Vagina (tissue), 2 donors: ENCODE measurements around the gene GABRA5. TPM values are rescaled to one million over a fixed set of nuclear protein-coding genes. Genes with fewer than 3 reads are reported as not detected.

Experiments used
- DNase-seq, 2 donors: peaks; one replicate each; pipeline ENCODE4 v3.0.0-alpha.2; 2017; ENCODE audit errors: extremely low spot score in 2 of 2
- H3K27ac ChIP-seq: fragments of 200-600 bp; sonication (generic); one replicate; pipeline ENCODE4 v1.5.1; 2019
- H3K27me3 ChIP-seq: fragments of 200-600 bp; sonication (generic); one replicate; pipeline ENCODE4 v1.5.1; 2019
- H3K36me3 ChIP-seq, 2 donors: fragments of 200-600 bp; sonication (generic); one replicate each; pipeline ENCODE4 v1.5.1; 2017 to 2019
- H3K4me1 ChIP-seq: fragments of 200-600 bp; sonication (generic); one replicate; pipeline ENCODE4 v1.5.1; 2019
- H3K4me3 ChIP-seq, 2 donors: fragments of 200-600 bp; sonication (generic); 1 replicate in 1 of 2; 2 replicates in 1 of 2; pipeline ENCODE4 v1.5.1; 2016 to 2019
- H3K9me3 ChIP-seq: fragments of 200-600 bp; sonication (generic); one replicate; pipeline ENCODE4 v1.5.1; 2019
- CTCF ChIP-seq, 3 experiments: fragments of 450-650 bp in 2 of 3; fragments of 200-600 bp in 1 of 3; sonication (generic) in 1 of 3; IDR thresholded peaks; one replicate each; pipeline ENCODE4 v1.5.1; 2017 to 2019; ENCODE audit warnings: antibody characterized with exemption in 3 of 3, mild to moderate bottlenecking in 2 of 3, moderate library complexity in 2 of 3
- POLR2A ChIP-seq, 2 donors: fragments of 450-650 bp; IDR thresholded peaks; one replicate each; pipeline ENCODE4 v1.6.1; 2017; ENCODE audit warnings: antibody characterized with exemption in 2 of 2, mild to moderate bottlenecking in 2 of 2, moderate library complexity in 2 of 2
- POLR2AphosphoS5 ChIP-seq, 2 donors: sonication (generic); formaldehyde crosslinking; IDR thresholded peaks; one replicate each; pipeline ENCODE4 v1.9.0; 2017; ENCODE audit warnings: antibody characterized with exemption in 2 of 2, mild to moderate bottlenecking in 2 of 2, low read depth in 1 of 2; ENCODE audit not compliant: insufficient read depth in 1 of 2
- intact Hi-C: fragments of 100-400 bp; cut with DNase I; formaldehyde crosslinking; loops from one replicate; pipeline ENCODE4 v1.15.1; 2023
- total RNA-seq: library from RNA; depleted of rRNA; stranded (reverse); fragments of >200 nt; gene quantifications from one replicate; pipeline ENCODE4 v1.2.3, GENCODE V29; 2016

GABRA5 gene
- total RNA-seq, 1 donor from 2014 or later: not detected

DNA sequence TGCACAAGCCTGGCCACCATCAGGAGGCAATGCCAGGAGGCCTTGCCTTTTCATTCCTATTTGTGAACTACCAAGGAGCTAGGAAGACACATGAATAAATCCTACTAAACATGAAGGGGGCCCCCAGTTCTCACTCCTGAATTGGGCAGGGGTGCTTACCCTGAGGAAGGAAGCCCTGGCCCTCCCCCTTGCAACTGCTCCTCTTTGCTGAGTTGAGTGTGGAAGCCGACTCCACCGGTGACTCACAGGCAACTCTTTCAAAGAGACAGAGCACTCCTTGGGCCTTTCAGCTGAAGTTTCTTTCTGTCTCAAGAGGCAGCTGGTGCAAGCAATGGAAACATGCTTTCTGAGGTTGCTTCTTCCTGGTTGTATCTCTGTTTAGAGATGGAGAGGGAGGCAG, 105.8 kb downstream of the GABRA5 start:
- intact Hi-C loops: no loop called here
- Histone ChIP-seq H3K27ac (no peak overlapping the region), H3K36me3 (no peaks in the 10 kb centered on the region), H3K4me3 (no peak overlapping the region), H3K4me1 (no peaks in the 10 kb centered on the region), H3K27me3 (no peaks in the 10 kb centered on the region), H3K9me3 (no peaks in the 10 kb centered on the region)
- DNase-seq: no peak
- TF ChIP-seq POLR2A (IDR thresholded peaks at IDR 0.05) (no peak), CTCF (IDR thresholded peaks at IDR 0.05) (no peak), POLR2AphosphoS5 (IDR thresholded peaks at IDR 0.05; ENCODE audit: insufficient read depth in 1 of 2, low read depth in 1 of 2) (no peak)

DNA sequence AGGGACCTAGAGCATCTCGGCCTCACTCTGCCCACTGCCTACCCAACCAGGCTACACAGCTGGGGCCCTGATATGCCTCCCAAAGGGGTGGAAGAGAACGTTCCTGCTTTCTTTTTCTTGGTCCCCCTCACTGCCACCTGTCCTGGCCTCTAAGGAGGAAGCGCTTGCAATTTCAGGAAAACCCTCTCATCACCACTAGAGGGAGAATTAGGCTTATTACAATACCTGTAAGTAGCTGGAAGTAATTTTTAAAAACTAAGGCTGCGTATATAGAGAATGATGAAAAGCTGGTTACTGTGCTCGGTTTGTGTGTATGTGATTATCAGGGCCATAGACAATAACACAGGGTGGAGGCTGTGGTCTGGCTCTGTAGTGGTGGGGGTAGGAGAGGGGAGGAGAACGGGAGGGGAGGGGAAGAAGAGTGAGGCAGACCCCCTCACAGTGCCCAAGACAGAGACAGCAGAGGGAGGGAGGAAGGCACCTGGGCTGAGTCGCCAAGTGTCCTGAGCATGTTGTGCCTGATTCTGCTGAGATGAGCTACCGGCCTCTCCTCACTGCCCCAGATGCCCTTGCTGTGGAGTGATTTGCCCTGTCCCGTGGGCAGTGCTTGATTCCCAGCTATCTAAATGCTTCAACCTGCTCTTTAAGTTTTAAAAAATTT, 107.4 kb downstream of the GABRA5 start:
- Histone ChIP-seq H3K27ac (no peak overlapping the region), H3K4me3 (no peak overlapping the region), H3K9me3 (no peaks in the 10 kb centered on the region), H3K4me1 (no peaks in the 10 kb centered on the region), H3K27me3 (no peaks in the 10 kb centered on the region), H3K36me3 (no peaks in the 10 kb centered on the region)
- intact Hi-C loops: no loop called here
- DNase-seq: no peak
- TF ChIP-seq POLR2AphosphoS5 (IDR thresholded peaks at IDR 0.05; ENCODE audit: insufficient read depth in 1 of 2, low read depth in 1 of 2) (no peak), CTCF (IDR thresholded peaks at IDR 0.05) (no peak), POLR2A (IDR thresholded peaks at IDR 0.05) (no peak)

- H3K36me3 ChIP-seq: no peaks in the 10 kb centered on the region
- no peak overlapping the region for H3K4me3 ChIP-seq
- TF ChIP-seq CTCF (IDR thresholded peaks at IDR 0.05): no peak
- intact Hi-C loops: no loop called here
- H3K4me1 ChIP-seq: no peaks in the 10 kb centered on the region
- H3K9me3 ChIP-seq: no peaks in the 10 kb centered on the region
- DNase-seq: no peak
- no peak overlapping the region for H3K27ac ChIP-seq
- no peaks in the 10 kb centered on the region for H3K27me3 ChIP-seq
Measured at GRCh38 chr15:26981492-26981891, 114.6 kb downstream of the GABRA5 start.

GRCh38 chr15:26983822-26984221, 117.0 kb downstream of the GABRA5 start:
- no peak overlapping the region for H3K4me3 ChIP-seq
- no peak for DNase-seq
- intact Hi-C loops: no loop called here
- H3K4me1 ChIP-seq: no peaks in the 10 kb centered on the region
- TF ChIP-seq CTCF (IDR thresholded peaks at IDR 0.05): no peak
- no peak for TF ChIP-seq POLR2A (IDR thresholded peaks at IDR 0.05)
- no peak for TF ChIP-seq POLR2AphosphoS5 (IDR thresholded peaks at IDR 0.05; ENCODE audit: insufficient read depth in 1 of 2, low read depth in 1 of 2)
- H3K27me3 ChIP-seq: no peaks in the 10 kb centered on the region
- H3K27ac ChIP-seq: no peak overlapping the region
- H3K36me3 ChIP-seq: no peaks in the 10 kb centered on the region
- no peaks in the 10 kb centered on the region for H3K9me3 ChIP-seq

GRCh38 chr15:26985050-26985449, 118.2 kb downstream of the GABRA5 start:
- no peaks in the 10 kb centered on the region for H3K27me3 ChIP-seq
- H3K36me3 ChIP-seq: no peaks in the 10 kb centered on the region
- no peaks in the 10 kb centered on the region for H3K4me1 ChIP-seq
- no peaks in the 10 kb centered on the region for H3K9me3 ChIP-seq
- no peak for TF ChIP-seq CTCF (IDR thresholded peaks at IDR 0.05)
- TF ChIP-seq POLR2A (IDR thresholded peaks at IDR 0.05): no peak
- no peak for TF ChIP-seq POLR2AphosphoS5 (IDR thresholded peaks at IDR 0.05; ENCODE audit: insufficient read depth in 1 of 2, low read depth in 1 of 2)
- intact Hi-C loops: no loop called here
- H3K27ac ChIP-seq: no peak overlapping the region
- no peak overlapping the region for H3K4me3 ChIP-seq
- no peak for DNase-seq
